RWPE2 (cell line): Measurements from ENCODE around the gene MSL2.

ENCODE experiments used
- ATAC-seq: fragments of 200-7000 bp; cut with Tn5 transposase; 3 replicates; pipeline ENCODE4 v1.9.1; 2021; ENCODE audit warnings: low read depth
- DNase-seq: peaks from one replicate; pipeline ENCODE4 v3.0.0-alpha.2; 2020; ENCODE audit warnings: low spot score
- H3K27ac ChIP-seq: fragments of 450-650 bp; 2 replicates; pipeline ENCODE4 v1.5.1; 2017; ENCODE audit warnings: mild to moderate bottlenecking; ENCODE audit not compliant: poor library complexity, severe bottlenecking
- H3K27me3 ChIP-seq: fragments of 250-450 bp; sonication (Bioruptor Pico); 2 replicates; pipeline ENCODE4 v1.5.1; 2021; ENCODE audit warnings: mild to moderate bottlenecking, moderate library complexity; ENCODE audit not compliant: insufficient read depth, poor library complexity, severe bottlenecking
- H3K36me3 ChIP-seq: fragments of 250-450 bp; sonication (Bioruptor Pico); 2 replicates; pipeline ENCODE4 v1.5.1; 2020; ENCODE audit warnings: low read depth, mild to moderate bottlenecking, moderate library complexity
- H3K4me1 ChIP-seq: fragments of 250-450 bp; sonication (Bioruptor Pico); 2 replicates; pipeline ENCODE4 v1.5.1; 2021; ENCODE audit warnings: mild to moderate bottlenecking, moderate library complexity; ENCODE audit not compliant: insufficient read depth, poor library complexity, severe bottlenecking
- H3K4me3 ChIP-seq: fragments of 250-450 bp; sonication (Bioruptor Pico); 2 replicates; pipeline ENCODE4 v1.5.1; 2021; ENCODE audit warnings: mild to moderate bottlenecking, moderate library complexity; ENCODE audit not compliant: severe bottlenecking
- H3K9me3 ChIP-seq: fragments of 250-450 bp; sonication (Bioruptor Pico); 2 replicates; pipeline ENCODE4 v1.5.1; 2021; ENCODE audit warnings: mild to moderate bottlenecking, moderate library complexity; ENCODE audit not compliant: severe bottlenecking
- TF ChIP-seq, protein P1 (sequence below): fragments of 450-650 bp; IDR thresholded peaks from one replicate; pipeline ENCODE4 v1.5.1; 2017; ENCODE audit warnings: mild to moderate bottlenecking, moderate library complexity; ENCODE audit not compliant: poor library complexity, severe bottlenecking

MSL2 gene, protein sequence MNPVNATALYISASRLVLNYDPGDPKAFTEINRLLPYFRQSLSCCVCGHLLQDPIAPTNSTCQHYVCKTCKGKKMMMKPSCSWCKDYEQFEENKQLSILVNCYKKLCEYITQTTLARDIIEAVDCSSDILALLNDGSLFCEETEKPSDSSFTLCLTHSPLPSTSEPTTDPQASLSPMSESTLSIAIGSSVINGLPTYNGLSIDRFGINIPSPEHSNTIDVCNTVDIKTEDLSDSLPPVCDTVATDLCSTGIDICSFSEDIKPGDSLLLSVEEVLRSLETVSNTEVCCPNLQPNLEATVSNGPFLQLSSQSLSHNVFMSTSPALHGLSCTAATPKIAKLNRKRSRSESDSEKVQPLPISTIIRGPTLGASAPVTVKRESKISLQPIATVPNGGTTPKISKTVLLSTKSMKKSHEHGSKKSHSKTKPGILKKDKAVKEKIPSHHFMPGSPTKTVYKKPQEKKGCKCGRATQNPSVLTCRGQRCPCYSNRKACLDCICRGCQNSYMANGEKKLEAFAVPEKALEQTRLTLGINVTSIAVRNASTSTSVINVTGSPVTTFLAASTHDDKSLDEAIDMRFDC

DNA sequence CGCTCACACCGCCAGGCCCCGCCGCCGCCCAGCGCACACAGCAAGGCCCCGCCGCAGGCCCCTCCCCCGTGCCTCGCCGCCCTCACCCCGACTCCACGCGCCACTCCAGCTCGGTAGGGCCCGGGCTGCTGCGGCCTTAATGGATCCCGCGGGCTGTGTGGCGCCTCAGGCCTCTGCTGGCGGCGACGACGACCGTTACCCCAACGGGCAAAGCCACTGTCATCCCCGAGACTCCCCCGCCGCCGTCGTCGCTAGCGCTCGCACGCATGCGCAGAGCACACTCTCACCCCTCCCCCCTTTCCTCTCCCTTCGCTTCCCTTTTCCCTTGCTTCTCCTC lies at the start of gene MSL2:
Gene MSL2, minus strand, starts transcription at position 272 of the 337 bp plus-strand sequence. CDS start 1,222 bp downstream, outside the sequence.
- H3K27ac ChIP-seq = peak within 1 kb of the TSS; percentile 95
- H3K27me3 ChIP-seq = no peaks in the 10 kb centered on the region
- H3K4me3 ChIP-seq = peak within 1 kb of the TSS; percentile 89
- H3K9me3 ChIP-seq = peaks cover 2% of the 10 kb centered on the region
- H3K4me1 ChIP-seq = peaks cover 17% of the 10 kb centered on the region
- TF ChIP-seq, protein P1, sequence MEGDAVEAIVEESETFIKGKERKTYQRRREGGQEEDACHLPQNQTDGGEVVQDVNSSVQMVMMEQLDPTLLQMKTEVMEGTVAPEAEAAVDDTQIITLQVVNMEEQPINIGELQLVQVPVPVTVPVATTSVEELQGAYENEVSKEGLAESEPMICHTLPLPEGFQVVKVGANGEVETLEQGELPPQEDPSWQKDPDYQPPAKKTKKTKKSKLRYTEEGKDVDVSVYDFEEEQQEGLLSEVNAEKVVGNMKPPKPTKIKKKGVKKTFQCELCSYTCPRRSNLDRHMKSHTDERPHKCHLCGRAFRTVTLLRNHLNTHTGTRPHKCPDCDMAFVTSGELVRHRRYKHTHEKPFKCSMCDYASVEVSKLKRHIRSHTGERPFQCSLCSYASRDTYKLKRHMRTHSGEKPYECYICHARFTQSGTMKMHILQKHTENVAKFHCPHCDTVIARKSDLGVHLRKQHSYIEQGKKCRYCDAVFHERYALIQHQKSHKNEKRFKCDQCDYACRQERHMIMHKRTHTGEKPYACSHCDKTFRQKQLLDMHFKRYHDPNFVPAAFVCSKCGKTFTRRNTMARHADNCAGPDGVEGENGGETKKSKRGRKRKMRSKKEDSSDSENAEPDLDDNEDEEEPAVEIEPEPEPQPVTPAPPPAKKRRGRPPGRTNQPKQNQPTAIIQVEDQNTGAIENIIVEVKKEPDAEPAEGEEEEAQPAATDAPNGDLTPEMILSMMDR = no peak
- ATAC-seq = no peak
- H3K36me3 ChIP-seq = peaks cover 5% of the 10 kb centered on the region; the same call in 1 of the 2 replicates
- DNase-seq = no peak

DNA sequence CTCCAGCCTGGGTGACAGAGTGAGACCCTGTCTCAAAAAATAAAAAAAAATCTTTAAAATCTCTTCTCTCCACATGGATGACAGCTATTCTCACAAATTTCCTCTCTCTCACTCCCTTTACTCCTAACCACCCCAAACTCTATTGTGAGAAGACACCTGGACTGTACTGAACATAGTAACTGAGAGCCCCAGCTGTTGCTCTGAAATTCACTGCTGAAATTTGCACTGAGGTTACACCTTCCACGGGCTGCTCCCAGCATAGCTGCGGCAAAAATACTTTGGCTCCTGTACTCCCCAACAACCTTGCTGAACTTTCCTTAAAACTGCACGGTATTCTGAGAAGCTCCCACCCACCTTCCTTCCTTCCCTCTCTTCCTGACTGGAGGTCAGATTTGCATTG lies 49.6 kb upstream of the MSL2 start:
- H3K4me3 ChIP-seq = no peak overlapping the region

DNA sequence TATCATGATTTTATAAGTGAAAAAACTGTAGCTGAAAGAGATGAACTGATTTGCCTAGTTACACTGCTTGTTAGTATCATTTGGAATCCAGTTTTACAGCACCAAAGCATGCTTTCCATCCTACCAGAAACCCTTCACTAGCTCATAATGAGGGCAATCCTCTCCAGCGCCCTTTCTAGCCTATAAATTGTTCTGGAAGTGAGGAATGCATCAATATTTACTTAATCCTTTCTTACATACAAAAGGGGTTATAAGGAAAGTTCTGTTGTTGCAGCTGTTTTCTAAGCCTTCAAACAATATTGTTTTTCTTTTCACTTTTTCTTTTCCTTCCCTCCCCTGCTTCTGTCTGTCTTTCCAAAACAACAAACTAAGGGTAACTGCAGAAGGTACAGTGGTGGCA lies 43.0 kb upstream of the MSL2 start:
- Histone ChIP-seq H3K4me1 (no peaks in the 10 kb centered on the region), H3K9me3 (no peaks in the 10 kb centered on the region), H3K27ac (no peak overlapping the region), H3K4me3 (no peak overlapping the region), H3K36me3 (no peaks in the 10 kb centered on the region), H3K27me3 (no peaks in the 10 kb centered on the region)
- TF ChIP-seq, protein P1 = no peak
- ATAC-seq (no peak), DNase-seq (no peak)

More for the DNA sequence above, 49.6 kb upstream of the MSL2 start:
- Histone ChIP-seq H3K9me3 (no peaks in the 10 kb centered on the region), H3K27ac (no peak overlapping the region), H3K4me1 (no peaks in the 10 kb centered on the region), H3K27me3 (no peaks in the 10 kb centered on the region), H3K36me3 (no peaks in the 10 kb centered on the region)
- DNase-seq (no peak), ATAC-seq (no peak)
- TF ChIP-seq, protein P1 = no peak

DNA sequence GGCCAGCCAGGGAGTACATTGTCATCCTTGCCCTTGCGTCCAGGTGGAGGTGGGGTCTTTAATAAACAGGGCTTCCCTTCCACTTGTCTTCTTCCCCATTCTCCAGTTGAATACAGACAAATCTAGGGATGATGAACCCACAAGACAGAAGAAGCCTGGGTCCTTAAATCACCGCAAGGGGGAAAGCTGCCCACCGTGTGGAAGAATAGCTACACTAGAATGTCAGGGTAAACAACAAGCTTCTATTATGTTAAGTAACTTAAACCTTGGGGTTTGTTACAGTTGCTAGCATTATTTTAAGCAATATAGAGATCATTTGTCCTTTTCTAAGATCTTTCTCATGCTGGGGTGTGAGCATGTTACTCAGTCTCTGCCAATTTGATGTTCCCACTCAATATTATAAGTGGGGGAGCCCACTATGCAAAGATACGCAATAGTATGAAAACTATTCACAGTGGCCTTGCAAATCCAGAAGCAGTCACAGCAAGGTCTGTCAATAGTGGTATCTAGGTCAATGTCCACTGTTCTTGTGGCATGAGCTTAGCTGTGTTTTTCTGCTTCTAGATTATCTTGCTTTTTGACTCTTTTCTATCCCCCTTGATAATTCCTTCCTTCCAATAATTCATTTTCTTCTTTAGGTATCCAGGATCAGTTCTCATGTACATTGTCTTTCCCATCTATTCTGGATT lies 42.0 kb upstream of the MSL2 start:
- H3K4me3 ChIP-seq = no peak overlapping the region
- TF ChIP-seq, protein P1 = no peak
- DNase-seq = no peak

DNA sequence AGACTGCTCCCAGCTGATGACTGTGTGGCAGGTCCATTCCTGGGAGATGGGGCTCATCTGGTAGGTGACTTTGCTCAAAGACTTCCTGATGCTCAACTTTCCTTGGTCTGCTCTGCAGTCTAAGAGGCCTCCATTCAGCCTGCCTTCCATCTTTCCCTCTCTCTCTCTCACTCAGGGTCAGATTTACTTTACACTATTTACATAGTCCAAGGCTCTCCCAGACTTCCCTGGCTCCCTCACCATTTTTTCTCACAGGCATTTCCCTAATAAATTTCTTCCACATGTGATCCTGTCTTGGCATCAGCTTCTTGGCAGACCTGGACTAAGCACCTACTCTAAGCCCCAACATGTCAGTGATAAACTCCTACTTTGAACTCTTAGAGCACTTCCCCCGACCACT lies 41.0 kb upstream of the MSL2 start:
- Histone ChIP-seq H3K27me3 (no peaks in the 10 kb centered on the region), H3K36me3 (no peaks in the 10 kb centered on the region), H3K9me3 (no peaks in the 10 kb centered on the region), H3K4me1 (no peaks in the 10 kb centered on the region), H3K27ac (no peak overlapping the region), H3K4me3 (no peak overlapping the region)
- TF ChIP-seq, protein P1 = no peak
- no peak for DNase-seq
- no peak for ATAC-seq

More for the DNA sequence above, 42.0 kb upstream of the MSL2 start:
- Histone ChIP-seq H3K36me3 (no peaks in the 10 kb centered on the region), H3K4me1 (no peaks in the 10 kb centered on the region), H3K27ac (no peak overlapping the region), H3K27me3 (no peaks in the 10 kb centered on the region), H3K9me3 (no peaks in the 10 kb centered on the region)
- no peak for ATAC-seq
